Amniotic epithelial cell (primary cell): ENCODE results near the gene DNPH1.

Source experiments
- DNase-seq: peaks from one replicate; pipeline ENCODE4 v3.0.0-alpha.2; 2010; ENCODE audit warnings: low read depth

Gene DNPH1

DNA sequence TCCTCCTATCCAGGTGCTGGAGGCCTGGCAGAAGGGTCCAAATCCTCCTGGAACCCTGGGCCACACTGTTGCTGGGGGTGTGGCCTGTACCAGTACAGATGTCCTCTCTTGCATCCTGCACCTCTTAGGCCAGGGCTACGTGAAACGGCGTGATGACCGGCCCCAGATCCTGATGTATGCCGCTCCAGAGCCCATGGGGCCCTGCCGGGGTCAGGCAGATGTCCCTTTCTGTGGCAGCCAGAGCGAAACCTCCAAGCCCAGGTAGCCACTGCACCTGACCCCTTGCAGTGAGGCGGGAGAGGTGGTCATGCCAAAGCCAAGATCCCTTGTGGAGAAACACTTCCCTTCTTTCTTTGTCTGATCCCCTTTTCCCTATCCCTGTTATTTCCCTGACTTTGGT lies 14.2 kb downstream of the DNPH1 start:
- DNase-seq: no peak

DNA sequence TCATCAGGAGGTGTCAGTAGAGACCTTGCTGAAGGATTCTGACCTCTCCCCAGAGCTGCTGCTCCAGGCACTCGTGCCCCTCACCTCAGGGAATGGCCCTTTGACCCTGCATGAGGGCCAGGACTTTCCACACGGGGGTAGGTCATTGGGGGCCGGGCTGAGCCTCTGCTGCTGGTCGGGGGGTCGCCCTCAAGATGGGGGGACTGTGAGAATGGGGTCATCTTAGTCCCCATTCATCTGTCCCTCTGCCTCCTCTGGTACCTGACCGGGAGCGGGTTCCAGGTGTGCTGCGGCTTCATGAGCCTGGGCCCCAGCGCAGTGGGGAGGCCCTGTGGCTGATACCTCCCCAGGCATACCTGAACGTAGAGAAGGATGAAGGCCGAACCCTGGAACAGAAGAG lies 15.8 kb downstream of the DNPH1 start:
- no peak for DNase-seq

DNA sequence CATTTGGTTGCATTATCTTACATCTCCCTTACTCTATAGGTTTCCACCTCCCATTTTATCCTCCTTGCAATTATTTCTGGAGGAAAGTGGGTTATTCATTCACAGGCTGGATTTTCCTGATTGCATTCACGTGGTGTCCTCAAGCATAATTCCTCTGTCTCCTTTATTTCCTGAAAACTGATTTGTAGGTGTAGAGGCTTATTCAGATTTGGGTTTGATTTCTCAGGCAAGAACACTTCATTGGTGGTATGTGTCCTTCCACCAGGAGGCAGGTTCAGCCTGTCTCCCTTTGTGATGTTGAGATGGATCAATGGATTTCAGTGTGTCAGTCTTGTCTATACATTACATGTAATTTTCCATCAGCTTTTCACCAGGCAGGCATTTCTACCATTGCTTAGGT lies 17.3 kb downstream of the DNPH1 start:
- DNase-seq: no peak

DNA sequence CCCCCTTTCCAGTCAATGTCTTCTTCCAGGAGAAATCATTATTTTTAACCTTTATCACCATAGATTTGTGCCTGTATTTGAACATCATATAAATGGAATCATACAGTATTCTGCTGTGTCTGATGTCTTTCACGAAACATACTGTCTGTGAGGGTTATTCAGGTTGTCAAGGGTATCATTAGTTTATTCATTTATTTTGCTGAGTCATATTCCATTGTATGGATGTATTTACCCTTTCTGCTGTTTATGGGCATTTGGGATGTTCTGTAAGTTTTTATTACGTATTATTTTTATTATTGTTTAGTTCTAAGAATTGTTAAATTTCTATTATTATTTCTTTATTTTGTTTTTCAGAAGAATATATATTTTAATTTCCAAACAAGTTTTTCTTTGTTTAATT lies 22.0 kb downstream of the DNPH1 start:
- DNase-seq: no peak

DNA sequence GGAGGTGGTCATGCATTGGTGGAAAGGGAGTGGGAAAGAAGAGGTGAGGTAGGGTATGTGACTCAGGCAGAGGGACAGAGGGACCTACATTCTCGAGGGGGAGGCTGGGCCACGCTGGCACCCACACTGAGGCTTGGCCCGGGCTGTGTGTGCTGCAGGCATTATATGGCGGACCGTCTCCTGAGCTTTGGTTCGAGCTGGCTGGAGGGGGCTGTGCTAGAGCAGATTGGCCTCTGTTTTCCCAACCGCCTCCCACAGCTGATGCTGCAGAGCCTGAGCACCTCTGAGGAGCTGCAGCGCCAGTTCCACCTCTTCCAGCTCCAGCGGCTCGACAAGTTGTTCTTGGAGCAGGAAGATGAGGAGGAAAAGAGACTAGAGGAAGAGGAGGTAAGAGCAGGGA lies 23.4 kb downstream of the DNPH1 start:
- DNase-seq: no peak

DNA sequence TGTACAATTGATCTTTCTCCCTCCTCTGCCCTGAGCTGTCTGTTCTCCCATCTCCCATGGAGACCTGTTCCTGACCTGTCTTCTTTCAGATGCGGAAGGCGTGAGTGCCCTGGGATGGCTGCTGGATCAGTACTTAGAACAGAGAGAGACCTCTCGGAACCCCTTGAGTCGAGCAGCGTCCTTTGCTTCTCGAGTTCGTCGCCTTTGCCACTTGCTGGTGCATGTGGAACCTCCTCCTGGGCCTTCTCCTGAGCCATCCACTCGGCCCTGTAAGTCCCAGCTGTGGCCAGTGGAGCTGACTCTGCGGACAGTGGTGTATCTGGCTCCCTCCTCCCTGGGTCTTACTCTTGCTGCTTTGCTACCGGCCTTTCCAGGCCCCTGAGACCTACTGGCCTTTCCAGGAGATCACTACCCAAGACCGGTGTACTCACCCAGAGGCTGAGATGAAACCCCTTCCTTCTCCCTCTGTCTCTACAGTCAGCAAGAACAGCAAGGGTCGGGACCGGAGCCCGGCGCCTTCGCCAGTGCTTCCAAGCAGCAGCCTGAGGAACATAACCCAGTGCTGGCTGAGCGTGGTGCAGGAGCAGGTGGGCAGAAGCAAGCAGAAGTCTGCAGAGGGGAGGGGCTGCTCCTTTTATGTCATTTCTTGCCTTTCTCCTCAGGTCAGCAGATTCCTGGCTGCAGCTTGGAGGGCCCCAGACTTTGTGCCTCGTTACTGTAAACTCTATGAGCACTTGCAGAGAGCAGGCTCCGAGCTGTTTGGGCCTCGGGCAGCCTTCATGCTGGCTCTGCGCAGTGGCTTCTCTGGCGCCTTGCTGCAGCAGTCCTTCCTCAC lies 24.8 kb downstream of the DNPH1 start:
- no peak for DNase-seq

DNA sequence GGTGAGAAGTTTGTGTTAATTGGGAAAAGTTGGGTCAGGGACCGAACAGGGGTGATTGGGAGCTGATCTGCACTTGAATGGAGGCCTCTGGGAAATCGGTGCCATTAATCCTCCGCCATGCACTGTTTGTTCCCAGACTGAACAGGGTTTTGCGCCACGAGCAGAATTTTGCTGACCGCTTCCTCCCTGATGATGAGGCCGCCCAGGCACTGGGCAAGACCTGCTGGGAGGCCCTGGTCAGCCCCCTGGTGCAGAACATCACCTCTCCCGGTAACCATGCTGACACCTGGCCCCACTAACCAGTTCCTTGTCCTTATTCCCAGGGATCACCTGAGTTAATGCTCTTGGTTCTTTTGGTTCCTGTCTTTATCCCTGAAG lies 25.6 kb downstream of the DNPH1 start:
- no peak for DNase-seq

DNA sequence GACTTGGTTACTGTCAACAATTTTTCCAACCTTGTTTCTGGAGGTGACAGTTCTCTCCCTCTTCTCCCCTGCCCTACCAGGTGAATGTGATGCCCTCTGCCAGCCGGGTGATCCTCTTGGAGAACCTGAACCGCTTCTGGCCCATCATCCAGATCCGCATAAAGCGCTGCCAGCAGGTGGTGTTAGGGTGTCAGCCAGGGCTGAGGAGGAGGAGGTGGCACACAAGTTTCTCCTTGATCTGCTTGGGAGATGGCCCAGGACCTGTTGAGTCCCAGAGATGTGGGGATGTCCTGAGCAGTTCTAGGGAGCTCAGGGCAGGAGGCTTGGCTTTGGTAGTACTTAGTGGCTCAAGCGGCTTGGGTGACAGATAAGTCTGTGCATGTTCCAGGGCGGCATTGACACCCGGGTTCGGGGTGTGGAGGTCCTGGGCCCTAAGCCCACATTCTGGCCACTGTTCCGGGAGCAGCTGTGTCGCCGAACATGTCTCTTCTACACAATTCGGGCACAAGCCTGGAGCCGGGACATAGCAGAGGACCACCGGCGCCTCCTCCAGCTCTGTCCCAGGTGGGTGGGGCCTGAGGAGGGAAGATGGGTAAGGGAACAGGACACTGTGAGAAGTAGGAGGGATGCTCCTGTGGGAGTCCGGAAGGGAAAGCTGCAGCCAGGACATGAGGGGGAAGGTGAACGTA lies 26.1 kb downstream of the DNPH1 start:
- DNase-seq: no peak

DNA sequence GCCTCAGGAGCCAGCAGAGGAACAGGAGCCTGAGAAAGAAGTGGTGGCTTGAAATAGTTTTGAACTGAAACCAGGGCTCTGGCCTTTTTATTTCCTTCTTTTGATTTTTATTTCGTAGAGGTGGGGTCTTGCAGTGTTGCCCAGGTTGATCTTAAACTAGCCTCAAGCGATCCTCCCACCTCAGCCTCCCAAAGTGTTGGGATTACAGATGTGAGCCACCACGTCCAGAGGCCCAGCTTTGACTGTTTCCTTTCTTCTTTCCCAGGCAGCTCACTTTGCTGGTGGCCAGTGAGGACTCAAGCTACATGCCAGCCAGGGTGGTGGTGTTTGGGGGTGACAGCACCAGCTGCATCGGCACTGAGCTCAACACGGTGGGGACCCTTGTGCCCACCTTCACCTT lies 26.8 kb downstream of the DNPH1 start:
- DNase-seq: no peak

DNA sequence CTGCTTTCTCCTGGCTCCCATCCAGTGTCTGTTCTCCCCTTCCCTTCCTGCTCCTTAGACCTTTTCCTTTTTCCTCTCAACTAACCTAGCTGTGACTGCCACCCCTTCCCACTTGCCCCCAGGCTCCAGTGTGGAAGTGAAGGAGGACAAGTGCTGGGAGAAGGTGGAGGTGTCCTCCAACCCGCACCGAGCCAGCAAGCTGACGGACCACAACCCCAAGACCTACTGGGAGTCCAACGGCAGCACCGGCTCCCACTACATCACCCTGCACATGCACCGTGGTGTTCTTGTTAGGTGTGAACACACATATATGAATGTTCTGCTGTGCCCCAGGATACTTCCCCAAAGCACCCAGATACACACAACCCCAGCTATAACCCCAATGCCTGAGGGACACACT lies 28.7 kb downstream of the DNPH1 start:
- no peak for DNase-seq

DNA sequence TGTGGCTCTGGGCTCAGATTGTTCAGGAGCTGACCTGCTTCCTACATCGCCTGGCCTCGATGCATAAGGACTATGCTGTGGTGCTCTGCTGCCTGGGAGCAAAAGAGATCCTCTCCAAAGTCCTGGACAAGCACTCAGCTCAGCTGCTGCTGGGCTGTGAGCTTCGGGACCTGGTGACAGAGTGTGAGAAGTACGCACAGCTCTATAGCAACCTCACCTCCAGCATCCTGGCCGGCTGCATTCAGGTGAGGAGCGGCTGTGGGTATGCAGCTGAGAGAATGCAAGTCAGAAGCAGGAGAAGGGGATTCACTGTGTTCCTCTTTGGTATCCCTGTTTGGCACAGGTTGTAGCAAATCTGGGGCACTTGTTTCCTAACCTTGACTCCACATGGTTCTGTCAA lies 29.4 kb downstream of the DNPH1 start:
- DNase-seq: no peak

DNA sequence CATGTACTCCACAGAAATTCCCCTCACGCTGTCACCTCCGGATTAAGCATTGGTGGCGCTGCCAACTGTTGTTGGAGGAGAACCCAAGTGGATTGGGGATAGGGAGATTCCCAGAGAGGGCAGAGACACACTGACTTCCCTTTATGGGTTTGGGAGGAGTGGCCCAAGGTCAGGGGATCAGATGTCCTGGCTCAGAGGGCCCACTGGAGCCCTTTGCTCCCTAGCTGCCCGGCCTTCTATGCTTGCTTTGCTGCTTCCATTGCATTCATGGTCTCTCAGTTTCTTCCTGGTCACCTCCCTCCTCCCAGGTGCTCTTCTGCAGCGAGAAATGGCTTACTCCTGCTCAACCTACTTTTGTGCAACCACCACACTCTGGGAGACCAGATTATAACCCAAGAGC lies 32.9 kb downstream of the DNPH1 start:
- no peak for DNase-seq

DNA sequence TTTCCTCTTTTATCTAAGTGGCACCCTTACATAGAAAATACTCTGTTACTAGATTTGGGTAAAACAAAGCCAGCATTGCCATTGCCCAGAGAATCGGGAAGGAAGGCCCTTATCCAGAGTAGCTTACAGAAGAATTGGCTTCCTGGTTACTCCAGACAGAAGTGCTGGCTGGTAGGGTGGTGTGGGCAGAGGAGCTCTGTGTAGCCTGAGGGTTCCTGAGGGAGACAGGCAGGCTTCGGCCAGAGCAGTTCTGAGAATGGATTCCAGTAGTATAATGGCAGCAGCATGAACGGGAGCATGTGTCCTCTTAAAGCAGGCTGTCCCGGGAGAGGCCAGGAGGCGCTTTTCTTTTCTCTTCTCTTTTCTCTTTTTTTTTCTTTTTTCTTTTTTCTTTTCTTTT lies 35.4 kb downstream of the DNPH1 start:
- DNase-seq: no peak

DNA sequence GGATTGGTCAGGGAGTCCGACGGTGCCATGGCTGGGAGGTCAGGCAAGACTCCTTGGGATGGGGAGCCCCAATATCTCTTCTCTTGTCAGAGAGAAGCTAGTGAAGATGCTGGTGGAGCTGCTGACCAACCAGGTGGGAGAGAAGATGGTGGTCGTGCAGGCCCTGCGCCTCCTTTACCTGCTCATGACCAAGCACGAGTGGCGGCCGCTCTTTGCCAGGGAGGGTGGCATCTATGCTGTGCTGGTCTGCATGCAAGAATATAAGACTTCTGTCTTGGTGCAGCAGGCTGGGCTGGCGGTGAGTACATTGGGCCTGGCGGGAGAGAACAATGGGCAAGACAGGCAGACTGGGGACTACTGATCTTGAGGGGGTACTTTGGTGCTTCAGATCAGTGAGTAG lies 36.4 kb downstream of the DNPH1 start:
- DNase-seq: no peak

DNA sequence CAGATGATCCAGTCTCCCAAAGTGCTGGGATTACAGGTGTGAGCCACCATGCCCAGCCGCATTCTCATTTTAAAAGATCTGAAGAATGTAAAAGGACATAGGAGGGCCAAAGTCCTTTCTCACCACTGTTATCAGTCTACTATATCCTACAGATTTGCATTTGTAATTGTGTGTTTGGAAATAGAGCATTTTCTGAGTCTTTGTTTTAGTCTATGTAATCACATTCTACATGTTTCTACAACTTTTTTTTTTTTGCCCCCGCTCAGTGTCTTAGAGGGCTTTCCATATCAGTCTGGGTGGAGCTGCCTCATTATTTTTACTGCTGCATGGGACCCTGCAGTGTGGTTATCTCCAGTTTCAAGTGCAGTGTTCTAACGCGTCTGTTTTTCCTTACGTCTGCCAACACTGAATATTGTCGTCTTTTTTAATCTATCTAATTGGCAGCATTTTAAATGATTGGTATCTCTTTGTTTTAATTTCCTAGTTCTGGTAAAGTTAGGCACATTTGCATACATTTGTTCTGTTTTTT lies 39.4 kb downstream of the DNPH1 start:
- DNase-seq: no peak

DNA sequence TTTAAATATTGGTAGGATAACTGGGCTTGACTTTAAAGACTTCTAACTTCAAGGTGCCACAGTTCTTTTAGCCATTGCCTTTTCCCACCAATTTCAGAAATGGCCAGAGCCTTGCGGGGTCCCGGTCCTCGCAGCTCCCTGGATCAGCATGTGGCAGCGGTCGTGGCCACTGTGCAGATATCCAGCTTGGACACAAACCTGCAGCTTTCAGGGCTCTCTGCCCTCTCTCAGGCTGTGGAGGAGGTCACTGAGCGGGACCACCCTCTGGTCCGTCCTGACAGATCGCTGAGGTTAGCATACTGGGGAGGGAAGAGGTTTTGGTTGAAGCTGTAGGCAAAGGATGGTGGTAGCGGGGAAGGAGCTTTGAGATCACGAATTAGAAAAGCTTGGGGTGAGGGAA lies 40.9 kb downstream of the DNPH1 start:
- no peak for DNase-seq

DNA sequence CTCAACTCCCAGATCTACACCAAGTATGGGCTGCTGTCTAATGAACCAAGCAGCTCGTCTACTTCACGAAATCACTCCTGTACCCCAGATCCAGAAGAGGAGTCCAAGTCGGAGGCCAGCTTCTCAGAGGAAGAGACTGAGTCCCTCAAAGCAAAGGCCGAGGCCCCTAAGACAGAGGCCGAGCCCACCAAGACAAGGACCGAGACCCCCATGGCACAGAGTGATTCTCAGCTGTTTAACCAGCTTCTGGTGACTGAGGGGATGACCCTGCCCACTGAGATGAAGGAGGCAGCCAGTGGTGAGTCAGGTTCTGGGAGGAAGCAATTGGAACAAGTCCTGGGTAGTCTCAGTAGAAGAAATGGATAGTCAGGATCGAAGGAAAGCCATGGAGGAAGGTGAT lies 41.5 kb downstream of the DNPH1 start:
- DNase-seq: no peak

DNA sequence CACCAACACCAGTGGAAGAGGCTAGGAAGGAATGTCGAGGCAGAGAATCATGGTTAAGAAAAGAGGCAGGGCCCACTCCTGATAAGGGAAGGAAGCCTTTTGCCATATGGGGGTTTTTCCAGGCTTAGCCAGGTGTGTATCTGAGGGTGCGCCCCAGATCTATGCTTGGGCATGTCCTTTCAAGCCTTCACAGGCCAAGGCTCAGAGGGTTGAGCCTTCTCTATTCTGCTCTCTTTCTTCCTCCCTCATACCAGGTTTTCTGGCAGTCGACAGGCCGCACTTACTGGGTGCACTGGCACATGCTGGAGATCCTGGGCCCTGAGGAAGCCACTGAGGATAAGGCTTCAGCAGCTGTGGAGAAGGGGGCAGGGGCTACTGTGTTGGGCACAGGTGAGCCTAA lies 42.6 kb downstream of the DNPH1 start:
- no peak for DNase-seq

DNA sequence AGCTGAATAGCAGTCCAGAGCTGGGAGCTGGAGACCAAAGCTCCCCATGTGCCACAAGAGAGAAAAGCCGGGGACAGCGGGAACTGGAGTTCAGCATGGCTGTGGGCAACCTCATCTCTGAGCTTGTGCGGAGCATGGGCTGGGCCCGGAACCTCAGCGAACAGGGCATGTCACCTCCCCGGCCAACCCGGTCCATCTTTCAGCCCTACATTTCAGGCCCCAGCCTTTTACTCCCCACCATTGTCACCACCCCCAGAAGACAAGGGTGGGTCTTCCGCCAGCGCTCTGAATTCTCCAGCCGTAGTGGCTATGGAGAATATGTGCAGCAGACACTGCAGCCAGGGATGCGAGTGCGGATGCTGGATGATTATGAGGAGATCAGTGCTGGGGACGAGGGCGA lies 43.3 kb downstream of the DNPH1 start:
- DNase-seq: no peak

DNA sequence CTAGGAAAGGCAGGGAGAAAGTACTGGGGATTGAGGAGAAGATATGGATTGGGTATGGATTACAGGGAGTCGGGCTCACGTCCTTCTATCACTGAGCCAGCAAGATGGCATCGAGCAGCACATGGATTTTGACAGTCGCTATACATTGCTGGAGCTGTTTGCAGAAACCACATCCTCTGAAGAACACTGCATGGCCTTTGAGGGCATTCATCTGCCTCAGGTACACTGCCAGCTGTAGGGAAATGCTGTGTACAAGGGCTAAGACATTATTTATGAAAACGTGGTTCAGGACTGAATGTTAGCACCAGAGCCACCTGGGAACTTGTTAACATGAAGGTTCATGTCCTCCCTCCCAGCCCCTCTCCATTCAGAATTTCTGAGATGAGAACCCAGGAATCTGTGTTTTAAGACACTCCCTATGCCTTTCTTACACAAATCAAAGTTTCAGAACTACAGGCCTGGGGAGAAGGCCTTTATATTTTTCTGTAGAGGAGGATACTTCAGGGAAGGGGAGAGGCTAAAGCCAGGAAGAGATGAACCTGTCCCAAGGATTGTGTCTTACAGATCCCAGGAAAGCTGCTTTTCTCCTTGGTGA lies 43.8 kb downstream of the DNPH1 start:
- DNase-seq: no peak

DNA sequence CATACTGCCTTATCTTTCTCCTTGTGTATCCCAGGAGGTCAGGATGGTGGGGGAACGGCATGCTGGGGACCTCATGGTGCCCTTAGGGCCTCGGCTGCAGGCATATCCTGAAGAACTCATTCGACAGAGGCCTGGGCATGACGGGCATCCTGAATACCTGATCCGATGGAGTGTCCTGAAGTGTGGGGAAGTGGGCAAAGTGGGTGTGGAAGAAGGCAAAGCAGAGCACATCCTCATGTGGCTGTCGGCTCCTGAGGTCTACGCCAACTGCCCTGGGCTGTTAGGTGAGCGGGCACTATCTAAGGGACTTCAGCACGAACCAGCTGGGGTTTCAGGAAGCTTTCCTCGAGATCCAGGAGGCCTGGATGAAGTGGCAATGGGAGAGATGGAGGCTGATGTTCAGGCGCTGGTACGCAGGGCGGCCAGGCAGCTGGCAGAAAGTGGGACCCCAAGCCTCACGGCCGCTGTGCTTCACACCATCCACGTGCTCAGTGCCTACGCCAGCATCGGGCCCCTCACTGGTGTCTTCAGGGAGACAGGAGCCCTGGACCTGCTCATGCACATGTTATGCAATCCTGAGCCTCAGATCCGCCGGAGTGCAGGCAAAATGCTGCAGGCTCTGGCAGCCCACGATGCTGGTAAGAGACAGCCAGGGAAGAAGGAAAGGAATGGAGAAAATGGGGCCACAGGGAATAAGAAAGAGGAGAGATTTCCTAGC lies 44.9 kb downstream of the DNPH1 start:
- DNase-seq: peak; percentile 38

DNA sequence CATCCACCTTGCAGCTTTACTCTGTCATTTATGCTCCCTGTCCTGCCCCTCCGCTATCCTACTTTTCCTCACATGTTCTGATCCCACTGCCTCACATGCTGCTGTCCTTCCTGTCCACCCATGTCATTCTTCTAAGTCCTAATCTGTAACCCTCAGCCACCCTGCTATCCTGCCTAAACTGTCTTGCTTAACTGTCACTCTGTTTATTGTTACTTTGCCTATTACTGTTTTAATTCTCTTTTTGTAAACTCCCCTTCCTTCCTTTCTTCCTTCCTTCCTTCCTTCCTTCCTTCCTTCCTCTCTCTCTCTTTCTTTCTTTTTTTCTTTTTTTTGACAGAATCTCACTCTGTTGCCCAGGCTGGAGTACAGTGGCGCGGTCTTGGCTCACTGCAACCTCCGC lies 45.8 kb downstream of the DNPH1 start:
- DNase-seq: no peak
